Panc1 (cell line): ENCODE results near the gene ENTPD2. TPM values are rescaled to one million over a fixed set of nuclear protein-coding genes. Genes with fewer than 3 reads are reported as not detected.
A peak's percentile ranks its signal among the peaks of the same experiment; 100 is the strongest.

Source experiments
- ATAC-seq: fragments of 200-7000 bp; cut with Tn5 transposase; 2 replicates; pipeline ENCODE4 v1.9.1; 2020; ENCODE audit warnings: mild to moderate bottlenecking, moderate library complexity
- BruUV-seq: library from RNA; stranded (reverse); fragments of 400-500 nt; replicated peaks from 2 replicates; lab custom pipeline; 2021; lab: Mats Ljungman, UMichigan
- CTCF ChIA-PET: fragments of 300-600 bp; sonication (Branson Sonifier 250); formaldehyde crosslinking; loops from one replicate; lab custom pipeline; 2022; ENCODE audit warnings: antibody characterized with exemption; lab: Charles Lee
- POLR2A ChIA-PET: fragments of 300-600 bp; sonication (Branson Sonifier 250); formaldehyde crosslinking; loops from one replicate; lab custom pipeline; 2022; ENCODE audit warnings: antibody characterized with exemption; lab: Charles Lee
- DNase-seq: peaks from one replicate; pipeline ENCODE4 v3.0.0-alpha.2; 2010; ENCODE audit warnings: low read depth, low spot score
- H3K27ac ChIP-seq: 2 replicates; pipeline ENCODE4 v1.5.1; 2011; ENCODE audit warnings: mild to moderate bottlenecking, low read length, inconsistent platforms
- H3K27me3 ChIP-seq: fragments of 200-500 bp; sonication (Bioruptor generic); 2 replicates; pipeline ENCODE4 v1.6.0; 2014; ENCODE audit warnings: low read length, inconsistent platforms; ENCODE audit not compliant: control insufficient read depth, insufficient read depth
- H3K36me3 ChIP-seq: fragments of 200-500 bp; sonication (Bioruptor generic); 2 replicates; pipeline ENCODE4 v1.5.1; 2014; ENCODE audit warnings: inconsistent platforms, mild to moderate bottlenecking, low read length, moderate library complexity; ENCODE audit not compliant: control insufficient read depth, insufficient read depth
- H3K4me1 ChIP-seq: 2 replicates; pipeline ENCODE4 v1.5.1; 2011; ENCODE audit warnings: inconsistent platforms, mild to moderate bottlenecking, low read length, moderate library complexity; ENCODE audit not compliant: control insufficient read depth, insufficient read depth
- H3K4me3 ChIP-seq, 2 experiments: 2 replicates each; pipeline ENCODE4 v1.5.1; 2011 to 2012; ENCODE audit warnings: low read depth in 2 of 2, low read length in 2 of 2, mild to moderate bottlenecking in 2 of 2, inconsistent platforms in 1 of 2, moderate library complexity in 1 of 2
- H3K9me3 ChIP-seq: fragments of 200-500 bp; sonication (Bioruptor generic); 2 replicates; pipeline ENCODE4 v1.5.1; 2014; ENCODE audit warnings: low read depth, mild to moderate bottlenecking, inconsistent platforms, low read length, moderate library complexity; ENCODE audit not compliant: control insufficient read depth, insufficient read depth
- POLR2AphosphoS5 ChIP-seq: IDR thresholded peaks from 2 replicates; pipeline ENCODE4 v1.6.1; 2012; ENCODE audit warnings: mild to moderate bottlenecking, low read depth, low read length, moderate library complexity
- SIN3A ChIP-seq: IDR thresholded peaks from 2 replicates; pipeline ENCODE4 v1.6.1; 2012; ENCODE audit warnings: low read depth, mild to moderate bottlenecking, low read length, moderate library complexity, borderline replicate concordance; ENCODE audit not compliant: insufficient read depth
- TCF7L2 ChIP-seq: IDR thresholded peaks from 2 replicates; pipeline ENCODE4 v1.6.1; 2011; ENCODE audit warnings: mild to moderate bottlenecking, low read depth, low read length, inconsistent platforms
- in situ Hi-C: cut with HindIII; loops from 2 replicates; pipeline ENCODE4 v1.10.0; 2016; ENCODE audit warnings: low sequenced_read_pairs, low pct_unique_long_range_greater_than_20kb
- intact Hi-C: fragments of 100-400 bp; cut with micrococcal nuclease; formaldehyde crosslinking; loops from one replicate; pipeline ENCODE4 v1.10.0; 2022; ENCODE audit not compliant: unreplicated experiment
- total RNA-seq: library from RNA; stranded (reverse); gene quantifications from one replicate; pipeline ENCODE4 v1.2.1, GENCODE V29; 2021; ENCODE audit not compliant: unreplicated experiment
- TF ChIP-seq, protein P1 (sequence below): fragments of 450-650 bp; IDR thresholded peaks from 2 replicates; pipeline ENCODE4 v1.5.1; 2017; ENCODE audit warnings: mild to moderate bottlenecking
- TF ChIP-seq, protein P2 (sequence below), 2 experiments: IDR thresholded peaks; 2 replicates each; pipeline ENCODE4 v1.6.1; 2011 to 2012; ENCODE audit warnings: low read depth in 2 of 2, control low read depth in 1 of 2, low read length in 1 of 2, mild to moderate bottlenecking in 1 of 2, moderate library complexity in 1 of 2; ENCODE audit not compliant: insufficient read depth in 1 of 2

The ENTPD2 gene
- total RNA-seq, 1 experiment from 2014 or later: 2.8 TPM

- H3K4me1 ChIP-seq: peaks cover 2% of the 10 kb centered on the region; the same call in 1 of the 2 replicates
- peak within 1 kb of the TSS; percentile 66 for H3K27ac ChIP-seq
- TF ChIP-seq POLR2AphosphoS5 (no peak), TCF7L2 (no peak)
- no peaks in the 10 kb centered on the region for H3K9me3 ChIP-seq
- ChIA-PET POLR2A (interaction anchor here (0.6 kb wide), 1 partner anchor 369 kb away, joined by 8 read pairs; no protein-coding TSS in a partner anchor), CTCF (interaction anchor here (0.6 to 1.0 kb wide), 2 partner anchors 13 to 194 kb away, joined by 3 to 4 read pairs; no protein-coding TSS in a partner anchor)
- intact Hi-C loops (no loop called here), in situ Hi-C loops (no loop called here)
- ATAC-seq (peak; percentile 89), DNase-seq (no peak)
- H3K27me3 ChIP-seq: no peaks in the 10 kb centered on the region
- BruUV-seq: no TSS peak
- H3K36me3 ChIP-seq: no peaks in the 10 kb centered on the region; the same call in 1 of the 2 replicates
- peak within 1 kb of the TSS; percentile 53 for H3K4me3 ChIP-seq
Measured at GRCh38 chr9:137070201-137070905, 16.5 kb upstream of the ENTPD2 start, which contains the start of gene SAPCD2. Gene SAPCD2, minus strand, starts transcription at chr9:137070557. Its CDS starts 97 bp downstream, at chr9:137070460.

- H3K27me3 ChIP-seq: no peaks in the 10 kb centered on the region
- peak overlapping the region; percentile 34 to 53 for H3K4me3 ChIP-seq
- intact Hi-C loops (no loop called here), in situ Hi-C loops (no loop called here)
- TF ChIP-seq TCF7L2 (no peak), SIN3A (no peak), POLR2AphosphoS5 (no peak)
- TF ChIP-seq, protein P1, sequence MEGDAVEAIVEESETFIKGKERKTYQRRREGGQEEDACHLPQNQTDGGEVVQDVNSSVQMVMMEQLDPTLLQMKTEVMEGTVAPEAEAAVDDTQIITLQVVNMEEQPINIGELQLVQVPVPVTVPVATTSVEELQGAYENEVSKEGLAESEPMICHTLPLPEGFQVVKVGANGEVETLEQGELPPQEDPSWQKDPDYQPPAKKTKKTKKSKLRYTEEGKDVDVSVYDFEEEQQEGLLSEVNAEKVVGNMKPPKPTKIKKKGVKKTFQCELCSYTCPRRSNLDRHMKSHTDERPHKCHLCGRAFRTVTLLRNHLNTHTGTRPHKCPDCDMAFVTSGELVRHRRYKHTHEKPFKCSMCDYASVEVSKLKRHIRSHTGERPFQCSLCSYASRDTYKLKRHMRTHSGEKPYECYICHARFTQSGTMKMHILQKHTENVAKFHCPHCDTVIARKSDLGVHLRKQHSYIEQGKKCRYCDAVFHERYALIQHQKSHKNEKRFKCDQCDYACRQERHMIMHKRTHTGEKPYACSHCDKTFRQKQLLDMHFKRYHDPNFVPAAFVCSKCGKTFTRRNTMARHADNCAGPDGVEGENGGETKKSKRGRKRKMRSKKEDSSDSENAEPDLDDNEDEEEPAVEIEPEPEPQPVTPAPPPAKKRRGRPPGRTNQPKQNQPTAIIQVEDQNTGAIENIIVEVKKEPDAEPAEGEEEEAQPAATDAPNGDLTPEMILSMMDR: no peak
- TF ChIP-seq, protein P2, sequence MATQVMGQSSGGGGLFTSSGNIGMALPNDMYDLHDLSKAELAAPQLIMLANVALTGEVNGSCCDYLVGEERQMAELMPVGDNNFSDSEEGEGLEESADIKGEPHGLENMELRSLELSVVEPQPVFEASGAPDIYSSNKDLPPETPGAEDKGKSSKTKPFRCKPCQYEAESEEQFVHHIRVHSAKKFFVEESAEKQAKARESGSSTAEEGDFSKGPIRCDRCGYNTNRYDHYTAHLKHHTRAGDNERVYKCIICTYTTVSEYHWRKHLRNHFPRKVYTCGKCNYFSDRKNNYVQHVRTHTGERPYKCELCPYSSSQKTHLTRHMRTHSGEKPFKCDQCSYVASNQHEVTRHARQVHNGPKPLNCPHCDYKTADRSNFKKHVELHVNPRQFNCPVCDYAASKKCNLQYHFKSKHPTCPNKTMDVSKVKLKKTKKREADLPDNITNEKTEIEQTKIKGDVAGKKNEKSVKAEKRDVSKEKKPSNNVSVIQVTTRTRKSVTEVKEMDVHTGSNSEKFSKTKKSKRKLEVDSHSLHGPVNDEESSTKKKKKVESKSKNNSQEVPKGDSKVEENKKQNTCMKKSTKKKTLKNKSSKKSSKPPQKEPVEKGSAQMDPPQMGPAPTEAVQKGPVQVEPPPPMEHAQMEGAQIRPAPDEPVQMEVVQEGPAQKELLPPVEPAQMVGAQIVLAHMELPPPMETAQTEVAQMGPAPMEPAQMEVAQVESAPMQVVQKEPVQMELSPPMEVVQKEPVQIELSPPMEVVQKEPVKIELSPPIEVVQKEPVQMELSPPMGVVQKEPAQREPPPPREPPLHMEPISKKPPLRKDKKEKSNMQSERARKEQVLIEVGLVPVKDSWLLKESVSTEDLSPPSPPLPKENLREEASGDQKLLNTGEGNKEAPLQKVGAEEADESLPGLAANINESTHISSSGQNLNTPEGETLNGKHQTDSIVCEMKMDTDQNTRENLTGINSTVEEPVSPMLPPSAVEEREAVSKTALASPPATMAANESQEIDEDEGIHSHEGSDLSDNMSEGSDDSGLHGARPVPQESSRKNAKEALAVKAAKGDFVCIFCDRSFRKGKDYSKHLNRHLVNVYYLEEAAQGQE (IDR thresholded peaks at IDR 0.05; ENCODE audit: insufficient read depth in 1 of 2, low read depth in 2 of 2, low read length in 1 of 2): no peak
- H3K4me1 ChIP-seq: peaks cover 2% of the 10 kb centered on the region; the same call in 1 of the 2 replicates
- ChIA-PET POLR2A (no interaction called here), CTCF (interaction anchor here (1.2 kb wide), 1 partner anchor 34 kb away, joined by 4 read pairs; no protein-coding TSS in a partner anchor)
- H3K27ac ChIP-seq: no peak overlapping the region
- DNase-seq (no peak), ATAC-seq (no peak)
- H3K9me3 ChIP-seq: no peaks in the 10 kb centered on the region
- no TSS peak for BruUV-seq
- no peaks in the 10 kb centered on the region; the same call in 1 of the 2 replicates for H3K36me3 ChIP-seq
Measured at GRCh38 chr9:137069508-137070091, 15.7 kb upstream of the ENTPD2 start.
